SK-N-SH treated with all-trans-retinoic acid at 6 μM for 48 hours (cell line): ENCODE measurements around the gene NEAT1.

Experiments used
- ATAC-seq: fragments of 200-7000 bp; cut with Tn5 transposase; 3 replicates; pipeline ENCODE4 v1.9.1; 2020; ENCODE audit warnings: mild to moderate bottlenecking, moderate library complexity
- ARNTL ChIP-seq: fragments of 450-650 bp; formaldehyde crosslinking; IDR thresholded peaks from 2 replicates; pipeline ENCODE4 v1.5.0; 2020; ENCODE audit warnings: low read depth, mild to moderate bottlenecking, moderate library complexity, borderline replicate concordance
- CSDC2 ChIP-seq: fragments of 250-450 bp; sonication (Bioruptor Pico); IDR thresholded peaks from 2 replicates; pipeline ENCODE4 v1.5.0; 2020; ENCODE audit warnings: mild to moderate bottlenecking, moderate library complexity
- GLIS3 ChIP-seq: fragments of 250-450 bp; sonication (Bioruptor Pico); IDR thresholded peaks from 2 replicates; pipeline ENCODE4 v1.5.0; 2020; ENCODE audit warnings: mild to moderate bottlenecking, moderate library complexity
- ISL1 ChIP-seq: fragments of 250-450 bp; sonication (Bioruptor Pico); IDR thresholded peaks from 2 replicates; pipeline ENCODE4 v2.1.2; 2022; ENCODE audit warnings: mild to moderate bottlenecking, moderate library complexity
- OSR1 ChIP-seq: fragments of 250-450 bp; sonication (Bioruptor Pico); IDR thresholded peaks from 2 replicates; pipeline ENCODE4 v1.8.0; 2022; ENCODE audit warnings: moderate library complexity, mild to moderate bottlenecking, inconsistent platforms
- PPARA ChIP-seq: fragments of 250-450 bp; sonication (Bioruptor Pico); IDR thresholded peaks from 2 replicates; pipeline ENCODE4 v1.5.0; 2020; ENCODE audit warnings: mild to moderate bottlenecking, borderline replicate concordance
- RARB ChIP-seq: fragments of 250-450 bp; sonication (Bioruptor Pico); IDR thresholded peaks from 2 replicates; pipeline ENCODE4 v1.8.0; 2021; ENCODE audit warnings: mild to moderate bottlenecking, moderate library complexity
- SNAI2 ChIP-seq: fragments of 250-450 bp; sonication (Bioruptor Pico); IDR thresholded peaks from 2 replicates; pipeline ENCODE4 v1.5.0; 2020; ENCODE audit warnings: mild to moderate bottlenecking, moderate library complexity
- TCF4 ChIP-seq: fragments of 250-450 bp; sonication (Bioruptor Pico); IDR thresholded peaks from 2 replicates; pipeline ENCODE4 v1.8.0; 2021; ENCODE audit warnings: mild to moderate bottlenecking, moderate library complexity, borderline replicate concordance
- TOX ChIP-seq: fragments of 250-450 bp; sonication (Bioruptor Pico); IDR thresholded peaks from 2 replicates; pipeline ENCODE4 v1.8.0; 2021; ENCODE audit warnings: mild to moderate bottlenecking, moderate library complexity, borderline replicate concordance
- ZC3H10 ChIP-seq: fragments of 250-450 bp; sonication (Bioruptor Pico); IDR thresholded peaks from 2 replicates; pipeline ENCODE4 v1.5.1; 2021; ENCODE audit warnings: mild to moderate bottlenecking, moderate library complexity
- ZFP3 ChIP-seq: fragments of 250-450 bp; sonication (Bioruptor Pico); IDR thresholded peaks from 2 replicates; pipeline ENCODE4 v1.5.0; 2020; ENCODE audit warnings: mild to moderate bottlenecking, moderate library complexity
- ZFP30 ChIP-seq: fragments of 450-650 bp; formaldehyde crosslinking; IDR thresholded peaks from 2 replicates; pipeline ENCODE4 v1.5.0; 2022; ENCODE audit warnings: mild to moderate bottlenecking, moderate library complexity
- ZNF565 ChIP-seq: fragments of 450-650 bp; formaldehyde crosslinking; conservative IDR thresholded peaks from 2 replicates; pipeline ENCODE4 v1.5.0; 2020; ENCODE audit warnings: low read depth, mild to moderate bottlenecking, moderate library complexity
- ZNF8 ChIP-seq: fragments of 450-650 bp; formaldehyde crosslinking; IDR thresholded peaks from 2 replicates; pipeline ENCODE4 v1.5.0; 2020; ENCODE audit warnings: mild to moderate bottlenecking, moderate library complexity
- TF ChIP-seq, protein P1 (sequence below): fragments of 250-450 bp; sonication (Bioruptor Pico); IDR thresholded peaks from 2 replicates; pipeline ENCODE4 v1.5.1; 2021; ENCODE audit warnings: mild to moderate bottlenecking, moderate library complexity
- TF ChIP-seq, protein P2 (sequence below): fragments of 250-450 bp; sonication (Bioruptor Pico); IDR thresholded peaks from 2 replicates; pipeline ENCODE4 v1.5.0; 2020; ENCODE audit warnings: mild to moderate bottlenecking, moderate library complexity
- TF ChIP-seq, protein P3 (sequence below): fragments of 250-450 bp; sonication (Bioruptor Pico); IDR thresholded peaks from 2 replicates; pipeline ENCODE4 v1.5.1; 2020; ENCODE audit warnings: low read depth, mild to moderate bottlenecking, moderate library complexity
- TF ChIP-seq, protein P4 (sequence below): fragments of 250-450 bp; sonication (Bioruptor Pico); IDR thresholded peaks from 2 replicates; pipeline ENCODE4 v1.8.0; 2020; ENCODE audit warnings: mild to moderate bottlenecking, moderate library complexity, borderline replicate concordance

Gene NEAT1

DNA sequence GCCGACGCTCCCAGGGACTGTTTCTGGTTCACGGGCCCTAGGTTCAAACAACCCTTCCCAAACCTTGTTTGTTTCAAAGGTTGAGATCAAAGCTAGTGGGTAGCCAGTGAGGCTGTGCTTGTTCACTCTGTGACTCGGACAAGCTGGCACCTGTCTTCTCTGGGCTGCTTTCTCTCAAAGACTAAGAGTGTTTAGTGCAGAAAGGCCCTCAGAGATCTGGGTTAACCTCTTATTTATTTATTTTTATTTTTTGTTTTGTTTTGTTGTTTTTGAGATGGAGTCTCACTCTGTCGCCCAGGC lies 63.3 kb downstream of the NEAT1 start:
- TF ChIP-seq ZFP30 (CRISPR knock-in tag), result no peak
- TF ChIP-seq ZNF565 (CRISPR knock-in tag), result 0 out of 2 replicates have a peak, but pooled peaks have one; percentile 50
- TF ChIP-seq ZNF8 (CRISPR knock-in tag), result 0 out of 2 replicates have a peak, but pooled peaks have one; percentile 43

DNA sequence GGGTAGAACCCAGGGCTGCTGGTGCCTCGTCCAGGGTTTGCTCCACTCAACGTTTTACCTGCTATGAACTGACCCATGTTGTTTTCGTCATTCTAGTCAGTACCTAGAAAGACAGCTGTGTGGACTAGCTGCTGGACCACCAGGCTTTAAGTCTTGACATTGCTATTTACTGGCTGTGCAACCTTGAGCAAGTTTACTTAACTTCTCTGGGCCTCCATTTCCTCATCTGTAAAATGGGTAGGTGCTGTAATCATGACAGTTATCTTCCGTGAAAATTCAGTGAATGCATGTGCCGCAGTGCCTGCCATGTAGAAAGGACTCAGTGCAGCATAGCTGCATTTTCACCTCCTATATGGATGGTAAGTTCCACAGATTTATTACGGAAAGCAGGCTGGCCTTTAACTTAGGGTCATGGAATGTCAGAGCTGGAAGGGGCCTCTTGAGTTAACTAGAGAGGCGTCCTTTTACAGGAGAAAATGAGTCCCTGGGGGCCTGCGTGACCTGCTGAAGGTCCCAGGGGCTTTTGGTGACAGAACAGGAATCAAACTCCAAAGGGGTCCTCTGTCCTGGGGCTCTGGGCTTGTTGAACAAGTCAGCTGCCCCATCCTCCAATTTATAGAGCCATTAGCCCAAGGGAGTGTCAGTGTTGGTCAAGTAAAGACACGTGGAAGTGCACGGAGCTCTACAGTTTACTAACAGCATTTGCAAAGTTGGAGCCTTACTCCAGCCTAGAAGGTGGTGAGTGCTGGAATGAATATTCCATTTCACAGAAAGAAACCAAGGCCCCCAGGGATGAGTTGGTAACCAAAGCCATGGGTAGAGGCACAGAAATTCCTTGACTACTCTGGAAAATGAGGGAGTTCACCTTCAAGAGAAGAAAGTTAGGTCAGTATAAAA lies 64.2 kb downstream of the NEAT1 start:
- no peak for ATAC-seq
- no peak for TF ChIP-seq SNAI2 (CRISPR knock-in tag)
- TF ChIP-seq OSR1 (CRISPR knock-in tag), result no peak
- TF ChIP-seq, protein P1, sequence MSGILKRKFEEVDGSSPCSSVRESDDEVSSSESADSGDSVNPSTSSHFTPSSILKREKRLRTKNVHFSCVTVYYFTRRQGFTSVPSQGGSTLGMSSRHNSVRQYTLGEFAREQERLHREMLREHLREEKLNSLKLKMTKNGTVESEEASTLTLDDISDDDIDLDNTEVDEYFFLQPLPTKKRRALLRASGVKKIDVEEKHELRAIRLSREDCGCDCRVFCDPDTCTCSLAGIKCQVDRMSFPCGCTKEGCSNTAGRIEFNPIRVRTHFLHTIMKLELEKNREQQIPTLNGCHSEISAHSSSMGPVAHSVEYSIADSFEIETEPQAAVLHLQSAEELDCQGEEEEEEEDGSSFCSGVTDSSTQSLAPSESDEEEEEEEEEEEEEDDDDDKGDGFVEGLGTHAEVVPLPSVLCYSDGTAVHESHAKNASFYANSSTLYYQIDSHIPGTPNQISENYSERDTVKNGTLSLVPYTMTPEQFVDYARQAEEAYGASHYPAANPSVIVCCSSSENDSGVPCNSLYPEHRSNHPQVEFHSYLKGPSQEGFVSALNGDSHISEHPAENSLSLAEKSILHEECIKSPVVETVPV (CRISPR knock-in tag), result no peak
- TF ChIP-seq ZC3H10 (CRISPR knock-in tag), result peak; percentile 47; the same call in 1 of the 2 replicates
- TF ChIP-seq CSDC2 (CRISPR knock-in tag), result peak; percentile 91; the same call in 1 of the 2 replicates
- TF ChIP-seq ZFP30 (CRISPR knock-in tag), result no peak
- no peak for TF ChIP-seq TOX (CRISPR knock-in tag)
- no peak for TF ChIP-seq ISL1 (CRISPR knock-in tag)
- no peak for TF ChIP-seq ARNTL (CRISPR knock-in tag)
- TF ChIP-seq ZNF8 (CRISPR knock-in tag), result no peak
- no peak for TF ChIP-seq PPARA (CRISPR knock-in tag)
- TF ChIP-seq, protein P2, sequence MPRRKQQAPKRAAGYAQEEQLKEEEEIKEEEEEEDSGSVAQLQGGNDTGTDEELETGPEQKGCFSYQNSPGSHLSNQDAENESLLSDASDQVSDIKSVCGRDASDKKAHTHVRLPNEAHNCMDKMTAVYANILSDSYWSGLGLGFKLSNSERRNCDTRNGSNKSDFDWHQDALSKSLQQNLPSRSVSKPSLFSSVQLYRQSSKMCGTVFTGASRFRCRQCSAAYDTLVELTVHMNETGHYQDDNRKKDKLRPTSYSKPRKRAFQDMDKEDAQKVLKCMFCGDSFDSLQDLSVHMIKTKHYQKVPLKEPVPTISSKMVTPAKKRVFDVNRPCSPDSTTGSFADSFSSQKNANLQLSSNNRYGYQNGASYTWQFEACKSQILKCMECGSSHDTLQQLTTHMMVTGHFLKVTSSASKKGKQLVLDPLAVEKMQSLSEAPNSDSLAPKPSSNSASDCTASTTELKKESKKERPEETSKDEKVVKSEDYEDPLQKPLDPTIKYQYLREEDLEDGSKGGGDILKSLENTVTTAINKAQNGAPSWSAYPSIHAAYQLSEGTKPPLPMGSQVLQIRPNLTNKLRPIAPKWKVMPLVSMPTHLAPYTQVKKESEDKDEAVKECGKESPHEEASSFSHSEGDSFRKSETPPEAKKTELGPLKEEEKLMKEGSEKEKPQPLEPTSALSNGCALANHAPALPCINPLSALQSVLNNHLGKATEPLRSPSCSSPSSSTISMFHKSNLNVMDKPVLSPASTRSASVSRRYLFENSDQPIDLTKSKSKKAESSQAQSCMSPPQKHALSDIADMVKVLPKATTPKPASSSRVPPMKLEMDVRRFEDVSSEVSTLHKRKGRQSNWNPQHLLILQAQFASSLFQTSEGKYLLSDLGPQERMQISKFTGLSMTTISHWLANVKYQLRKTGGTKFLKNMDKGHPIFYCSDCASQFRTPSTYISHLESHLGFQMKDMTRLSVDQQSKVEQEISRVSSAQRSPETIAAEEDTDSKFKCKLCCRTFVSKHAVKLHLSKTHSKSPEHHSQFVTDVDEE (CRISPR knock-in tag), result no peak
- TF ChIP-seq, protein P3, sequence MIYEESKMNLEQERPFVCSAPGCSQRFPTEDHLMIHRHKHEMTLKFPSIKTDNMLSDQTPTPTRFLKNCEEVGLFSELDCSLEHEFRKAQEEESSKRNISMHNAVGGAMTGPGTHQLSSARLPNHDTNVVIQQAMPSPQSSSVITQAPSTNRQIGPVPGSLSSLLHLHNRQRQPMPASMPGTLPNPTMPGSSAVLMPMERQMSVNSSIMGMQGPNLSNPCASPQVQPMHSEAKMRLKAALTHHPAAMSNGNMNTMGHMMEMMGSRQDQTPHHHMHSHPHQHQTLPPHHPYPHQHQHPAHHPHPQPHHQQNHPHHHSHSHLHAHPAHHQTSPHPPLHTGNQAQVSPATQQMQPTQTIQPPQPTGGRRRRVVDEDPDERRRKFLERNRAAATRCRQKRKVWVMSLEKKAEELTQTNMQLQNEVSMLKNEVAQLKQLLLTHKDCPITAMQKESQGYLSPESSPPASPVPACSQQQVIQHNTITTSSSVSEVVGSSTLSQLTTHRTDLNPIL (CRISPR knock-in tag), result no peak
- peak; percentile 52; the same call in 1 of the 2 replicates for TF ChIP-seq ZFP3
- no peak for TF ChIP-seq GLIS3 (CRISPR knock-in tag)
- TF ChIP-seq RARB, result no peak

More for the DNA sequence above, 63.3 kb downstream of the NEAT1 start:
- ATAC-seq, result no peak

DNA sequence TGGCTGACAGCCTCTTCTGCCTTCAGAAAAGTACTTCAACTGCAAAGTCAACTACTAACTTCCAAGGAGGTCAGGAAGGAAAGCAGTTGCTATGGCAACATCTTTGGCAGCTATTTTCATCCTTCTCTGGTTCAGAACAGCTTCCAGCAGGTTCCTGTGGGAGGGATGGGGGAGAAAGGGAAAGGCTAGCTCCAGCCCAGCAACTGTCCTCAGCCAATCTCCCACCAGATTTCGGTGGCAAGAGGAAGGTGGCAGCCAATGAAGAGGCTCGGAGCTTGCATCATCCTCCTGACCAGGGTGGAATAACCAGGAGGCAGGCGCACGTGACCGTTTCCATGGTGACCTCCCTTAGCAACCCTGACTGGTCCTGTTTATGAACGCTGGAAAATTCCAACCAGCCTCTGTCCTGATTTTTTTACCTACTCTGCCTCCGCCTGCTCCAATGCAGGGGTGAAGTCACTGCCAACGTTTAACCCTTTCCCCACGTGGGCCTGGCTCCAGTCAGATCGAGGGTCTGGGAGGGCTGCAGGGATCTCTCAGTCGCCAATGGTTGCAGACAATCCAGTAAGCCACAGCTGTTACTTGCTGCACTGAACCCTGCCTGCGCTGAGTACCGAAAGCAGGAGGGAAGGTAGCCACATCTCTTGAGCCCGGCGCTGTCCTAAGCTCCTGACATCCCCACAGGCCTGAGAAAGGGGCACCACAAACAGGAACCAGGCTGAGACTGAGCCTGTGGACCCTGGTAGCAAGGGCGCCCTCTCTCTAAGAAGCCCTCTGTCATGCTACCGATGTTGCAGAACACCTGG lies 65.1 kb downstream of the NEAT1 start:
- ATAC-seq, result peak; percentile 78
- TF ChIP-seq, protein P4, sequence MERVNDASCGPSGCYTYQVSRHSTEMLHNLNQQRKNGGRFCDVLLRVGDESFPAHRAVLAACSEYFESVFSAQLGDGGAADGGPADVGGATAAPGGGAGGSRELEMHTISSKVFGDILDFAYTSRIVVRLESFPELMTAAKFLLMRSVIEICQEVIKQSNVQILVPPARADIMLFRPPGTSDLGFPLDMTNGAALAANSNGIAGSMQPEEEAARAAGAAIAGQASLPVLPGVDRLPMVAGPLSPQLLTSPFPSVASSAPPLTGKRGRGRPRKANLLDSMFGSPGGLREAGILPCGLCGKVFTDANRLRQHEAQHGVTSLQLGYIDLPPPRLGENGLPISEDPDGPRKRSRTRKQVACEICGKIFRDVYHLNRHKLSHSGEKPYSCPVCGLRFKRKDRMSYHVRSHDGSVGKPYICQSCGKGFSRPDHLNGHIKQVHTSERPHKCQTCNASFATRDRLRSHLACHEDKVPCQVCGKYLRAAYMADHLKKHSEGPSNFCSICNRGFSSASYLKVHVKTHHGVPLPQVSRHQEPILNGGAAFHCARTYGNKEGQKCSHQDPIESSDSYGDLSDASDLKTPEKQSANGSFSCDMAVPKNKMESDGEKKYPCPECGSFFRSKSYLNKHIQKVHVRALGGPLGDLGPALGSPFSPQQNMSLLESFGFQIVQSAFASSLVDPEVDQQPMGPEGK (CRISPR knock-in tag), result peak; percentile 29; the same call in 1 of the 2 replicates
- TF ChIP-seq CSDC2 (CRISPR knock-in tag), result peak; percentile 94
- TF ChIP-seq RARB, result peak; percentile 49; the same call in 1 of the 2 replicates
- TF ChIP-seq ZFP3, result peak; percentile 31; the same call in 1 of the 2 replicates
- TF ChIP-seq GLIS3 (CRISPR knock-in tag), result 0 out of 2 replicates have a peak, but pooled peaks have one; percentile 75
- peak; percentile 74; the same call in 1 of the 2 replicates for TF ChIP-seq SNAI2 (CRISPR knock-in tag)
- TF ChIP-seq ISL1 (CRISPR knock-in tag), result no peak
- no peak for TF ChIP-seq ZFP30 (CRISPR knock-in tag)
- TF ChIP-seq TCF4 (CRISPR knock-in tag), result no peak
- TF ChIP-seq, protein P2 (CRISPR knock-in tag), result peak; percentile 85
